ENCODE data around the gene FPGS.

- TF ChIP-seq, protein P1, sequence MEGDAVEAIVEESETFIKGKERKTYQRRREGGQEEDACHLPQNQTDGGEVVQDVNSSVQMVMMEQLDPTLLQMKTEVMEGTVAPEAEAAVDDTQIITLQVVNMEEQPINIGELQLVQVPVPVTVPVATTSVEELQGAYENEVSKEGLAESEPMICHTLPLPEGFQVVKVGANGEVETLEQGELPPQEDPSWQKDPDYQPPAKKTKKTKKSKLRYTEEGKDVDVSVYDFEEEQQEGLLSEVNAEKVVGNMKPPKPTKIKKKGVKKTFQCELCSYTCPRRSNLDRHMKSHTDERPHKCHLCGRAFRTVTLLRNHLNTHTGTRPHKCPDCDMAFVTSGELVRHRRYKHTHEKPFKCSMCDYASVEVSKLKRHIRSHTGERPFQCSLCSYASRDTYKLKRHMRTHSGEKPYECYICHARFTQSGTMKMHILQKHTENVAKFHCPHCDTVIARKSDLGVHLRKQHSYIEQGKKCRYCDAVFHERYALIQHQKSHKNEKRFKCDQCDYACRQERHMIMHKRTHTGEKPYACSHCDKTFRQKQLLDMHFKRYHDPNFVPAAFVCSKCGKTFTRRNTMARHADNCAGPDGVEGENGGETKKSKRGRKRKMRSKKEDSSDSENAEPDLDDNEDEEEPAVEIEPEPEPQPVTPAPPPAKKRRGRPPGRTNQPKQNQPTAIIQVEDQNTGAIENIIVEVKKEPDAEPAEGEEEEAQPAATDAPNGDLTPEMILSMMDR (IDR thresholded peaks at IDR 0.05; ENCODE audit: low read depth, low read length, missing input control), result no peak
- TF ChIP-seq MAX (IDR thresholded peaks at IDR 0.05) (no peak), TAF1 (conservative IDR thresholded peaks at IDR 0.05) (no peak), JUND (IDR thresholded peaks at IDR 0.05) (no peak), SP1 (IDR thresholded peaks at IDR 0.05) (no peak), GABPA (IDR thresholded peaks at IDR 0.05 in 1 of 2, conservative IDR thresholded peaks at IDR 0.05 in 1 of 2) (no peak), YY1 (IDR thresholded peaks at IDR 0.05) (no peak), EGR1 (IDR thresholded peaks at IDR 0.05; ENCODE audit: low read depth in 2 of 2) (no peak)
- TF ChIP-seq, protein P2, sequence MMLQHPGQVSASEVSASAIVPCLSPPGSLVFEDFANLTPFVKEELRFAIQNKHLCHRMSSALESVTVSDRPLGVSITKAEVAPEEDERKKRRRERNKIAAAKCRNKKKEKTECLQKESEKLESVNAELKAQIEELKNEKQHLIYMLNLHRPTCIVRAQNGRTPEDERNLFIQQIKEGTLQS (IDR thresholded peaks at IDR 0.05), result no peak
- TF ChIP-seq, protein P3, sequence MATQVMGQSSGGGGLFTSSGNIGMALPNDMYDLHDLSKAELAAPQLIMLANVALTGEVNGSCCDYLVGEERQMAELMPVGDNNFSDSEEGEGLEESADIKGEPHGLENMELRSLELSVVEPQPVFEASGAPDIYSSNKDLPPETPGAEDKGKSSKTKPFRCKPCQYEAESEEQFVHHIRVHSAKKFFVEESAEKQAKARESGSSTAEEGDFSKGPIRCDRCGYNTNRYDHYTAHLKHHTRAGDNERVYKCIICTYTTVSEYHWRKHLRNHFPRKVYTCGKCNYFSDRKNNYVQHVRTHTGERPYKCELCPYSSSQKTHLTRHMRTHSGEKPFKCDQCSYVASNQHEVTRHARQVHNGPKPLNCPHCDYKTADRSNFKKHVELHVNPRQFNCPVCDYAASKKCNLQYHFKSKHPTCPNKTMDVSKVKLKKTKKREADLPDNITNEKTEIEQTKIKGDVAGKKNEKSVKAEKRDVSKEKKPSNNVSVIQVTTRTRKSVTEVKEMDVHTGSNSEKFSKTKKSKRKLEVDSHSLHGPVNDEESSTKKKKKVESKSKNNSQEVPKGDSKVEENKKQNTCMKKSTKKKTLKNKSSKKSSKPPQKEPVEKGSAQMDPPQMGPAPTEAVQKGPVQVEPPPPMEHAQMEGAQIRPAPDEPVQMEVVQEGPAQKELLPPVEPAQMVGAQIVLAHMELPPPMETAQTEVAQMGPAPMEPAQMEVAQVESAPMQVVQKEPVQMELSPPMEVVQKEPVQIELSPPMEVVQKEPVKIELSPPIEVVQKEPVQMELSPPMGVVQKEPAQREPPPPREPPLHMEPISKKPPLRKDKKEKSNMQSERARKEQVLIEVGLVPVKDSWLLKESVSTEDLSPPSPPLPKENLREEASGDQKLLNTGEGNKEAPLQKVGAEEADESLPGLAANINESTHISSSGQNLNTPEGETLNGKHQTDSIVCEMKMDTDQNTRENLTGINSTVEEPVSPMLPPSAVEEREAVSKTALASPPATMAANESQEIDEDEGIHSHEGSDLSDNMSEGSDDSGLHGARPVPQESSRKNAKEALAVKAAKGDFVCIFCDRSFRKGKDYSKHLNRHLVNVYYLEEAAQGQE (IDR thresholded peaks at IDR 0.05), result no peak
Observed at GRCh38 chr9:127826253-127826913, 23.7 kb downstream of the FPGS start.

Measured in liver (tissue), 3 donors.